K562 (cell line): ENCODE data around the gene LNPEP. TPM values are rescaled to one million over a fixed set of nuclear protein-coding genes. Genes with fewer than 3 reads are reported as not detected.

Source experiments
- ATAC-seq: fragments of 200-7000 bp; cut with Tn5 transposase; 3 replicates; pipeline ENCODE4 v1.9.1; 2020; ENCODE audit warnings: moderate library complexity
- BruUV-seq: library from RNA; stranded (reverse); fragments of 400-500 nt; replicated peaks from 2 replicates; lab custom pipeline; 2021; lab: Mats Ljungman, UMichigan
- CTCF ChIA-PET: fragments of 300-600 bp; formaldehyde crosslinking; extraction: SDS; loops from one replicate; lab custom pipeline; 2021; ENCODE audit warnings: low intra/inter-chr PET ratio; lab: Yijun Ruan, JAX
- POLR2A ChIA-PET: fragments of 300-600, 350-650 bp; sonication (Branson Sonifier 250); formaldehyde crosslinking; extraction: SDS; loops from one replicate; lab custom pipeline; 2021; ENCODE audit warnings: antibody characterized with exemption, inconsistent platforms; lab: Yijun Ruan, JAX
- DNase-seq, 4 experiments: peaks; one replicate each; pipeline versions ENCODE4 v3.0.0 to v3.0.0-alpha.2; 2011 to 2018; ENCODE audit warnings: low spot score in 3 of 4, mixed read lengths in 3 of 4; ENCODE audit errors: extremely low read depth in 1 of 4
- FAIRE-seq: peaks from 2 replicates; lab custom pipeline; 2011; peaks lifted over from hg19 to GRCh38; lab: Jason Lieb, UNC
- H2AFZ ChIP-seq: 2 replicates; pipeline ENCODE4 v1.6.0; 2011; ENCODE audit warnings: low read depth, low read length, control low read depth, inconsistent platforms
- H3K27ac ChIP-seq: fragments of 200-600 bp; 3 replicates; pipeline ENCODE4 v1.8.0; 2011; ENCODE audit warnings: low read depth, mild to moderate bottlenecking, control low read depth, inconsistent platforms, low read length, moderate library complexity, mixed read lengths; ENCODE audit errors: extremely low read depth
- H3K27me3 ChIP-seq, 2 experiments: fragments of 300-600 bp in 1 of 2; 2 replicates in 1 of 2; 3 replicates in 1 of 2; pipeline versions ENCODE4 v1.6.0 to v1.8.0; 2011; ENCODE audit warnings: inconsistent platforms in 2 of 2, low read length in 2 of 2, mild to moderate bottlenecking in 1 of 2, mixed read lengths in 1 of 2, moderate library complexity in 1 of 2; ENCODE audit not compliant: control insufficient read depth in 2 of 2, insufficient read depth in 2 of 2
- H3K36me3 ChIP-seq: fragments of 300-600 bp; 3 replicates; pipeline ENCODE4 v1.8.0; 2011; ENCODE audit warnings: mild to moderate bottlenecking, low read length, inconsistent platforms; ENCODE audit not compliant: control insufficient read depth, insufficient read depth
- H3K4me1 ChIP-seq, 2 experiments: fragments of 200-600 bp in 1 of 2; replicated peaks in 1 of 2; 2 replicates in 1 of 2; 3 replicates in 1 of 2; pipeline versions ENCODE4 v1.5.1 to v1.8.0; 2011; ENCODE audit warnings: inconsistent platforms in 2 of 2, low read length in 2 of 2, mild to moderate bottlenecking in 1 of 2, mixed read lengths in 1 of 2, moderate library complexity in 1 of 2; ENCODE audit not compliant: control insufficient read depth in 2 of 2, insufficient read depth in 2 of 2
- H3K4me2 ChIP-seq: 2 replicates; pipeline ENCODE4 v1.6.1; 2011; ENCODE audit warnings: low read length, control low read depth, inconsistent platforms, mixed read lengths; ENCODE audit not compliant: insufficient read depth
- H3K4me3 ChIP-seq: fragments of 200-600 bp; sonication (generic), shearing (Covaris generic); 2 replicates; pipeline ENCODE4 v1.5.1; 2016; ENCODE audit warnings: control low read depth, inconsistent platforms
- H3K79me2 ChIP-seq: fragments of 200-600 bp; 3 replicates; pipeline ENCODE4 v1.8.0; 2011; ENCODE audit warnings: low read length, inconsistent platforms; ENCODE audit not compliant: control insufficient read depth, insufficient read depth
- H3K9ac ChIP-seq, 2 experiments: 2 replicates each; pipeline versions ENCODE4 v1.6.0 to v1.6.1; 2011; ENCODE audit warnings: low read depth in 2 of 2, low read length in 2 of 2, control low read depth in 1 of 2, inconsistent platforms in 1 of 2, mild to moderate bottlenecking in 1 of 2, mixed read lengths in 1 of 2; ENCODE audit not compliant: insufficient read depth in 1 of 2
- H3K9me1 ChIP-seq: one replicate; pipeline ENCODE4 v1.6.0; 2011; ENCODE audit warnings: inconsistent platforms, mild to moderate bottlenecking, low read length, moderate library complexity; ENCODE audit not compliant: control insufficient read depth, insufficient read depth
- H3K9me3 ChIP-seq: replicated peaks from 2 replicates; pipeline ENCODE4 v1.5.1; 2011; ENCODE audit warnings: low read depth, low read length, inconsistent platforms; ENCODE audit not compliant: control insufficient read depth, insufficient read depth
- H4K20me1 ChIP-seq: replicated peaks from 2 replicates; pipeline ENCODE4 v1.6.1; 2011; ENCODE audit warnings: low read length, inconsistent platforms, mixed read lengths; ENCODE audit not compliant: control insufficient read depth, insufficient read depth
- BDP1 ChIP-seq: IDR thresholded peaks from 3 replicates; pipeline ENCODE4 v1.6.1; 2011; ENCODE audit not compliant: insufficient read length, insufficient read depth
- C11orf30 ChIP-seq: fragments of 450-650 bp; IDR thresholded peaks from 2 replicates; pipeline ENCODE4 v1.6.1; 2016; ENCODE audit warnings: low read depth, mild to moderate bottlenecking
- CBX1 ChIP-seq: sonication (generic); IDR thresholded peaks from 2 replicates; pipeline ENCODE4 v1.6.1; 2016; ENCODE audit warnings: antibody characterized with exemption, low read depth, mild to moderate bottlenecking
- DDX20 ChIP-seq: fragments of 450-650 bp; IDR thresholded peaks from 2 replicates; pipeline ENCODE4 v1.6.1; 2016; ENCODE audit warnings: missing genetic modification characterization, low read depth, mild to moderate bottlenecking, missing compliant biosample characterization, moderate library complexity
- HNRNPK ChIP-seq: fragments of 200-400 bp; formaldehyde crosslinking; IDR thresholded peaks from one replicate; pipeline ENCODE4 v1.6.1; 2018; ENCODE audit warnings: mild to moderate bottlenecking, low read depth, low read length; ENCODE audit not compliant: poor library complexity, severe bottlenecking
- MAFF ChIP-seq: IDR thresholded peaks from 2 replicates; pipeline ENCODE4 v1.6.1; 2012; ENCODE audit warnings: low read length, improper control_type of control experiment
- MAFK ChIP-seq: IDR thresholded peaks from 2 replicates; pipeline ENCODE4 v1.6.1; 2011; ENCODE audit warnings: low read length, improper control_type of control experiment
- PPARD ChIP-seq: fragments of 250-450 bp; sonication (Bioruptor Pico); IDR thresholded peaks from 2 replicates; pipeline ENCODE4 v1.8.0; 2022; ENCODE audit warnings: inconsistent platforms, mild to moderate bottlenecking, moderate library complexity
- PREB ChIP-seq: sonication (generic); formaldehyde crosslinking; IDR thresholded peaks from 2 replicates; pipeline ENCODE4 v1.8.1; 2023; ENCODE audit warnings: mild to moderate bottlenecking, missing genetic modification reagents
- PURB ChIP-seq: sonication (generic); formaldehyde crosslinking; IDR thresholded peaks from 2 replicates; pipeline ENCODE4 v1.9.0; 2021; ENCODE audit warnings: low read depth, mild to moderate bottlenecking, missing genetic modification reagents
- RBM15 ChIP-seq: fragments of 200-400 bp; formaldehyde crosslinking; IDR thresholded peaks from 2 replicates; pipeline ENCODE4 v1.6.1; 2018; ENCODE audit warnings: mild to moderate bottlenecking, low read length, moderate library complexity; ENCODE audit not compliant: insufficient read depth
- SMARCA4 ChIP-seq: fragments of 450-650 bp; IDR thresholded peaks from 2 replicates; pipeline ENCODE4 v1.6.1; 2016
- ZNF316 ChIP-seq: fragments of 450-650 bp; IDR thresholded peaks from 2 replicates; pipeline ENCODE4 v1.6.1; 2016
- WGBS: fragments of 100-300 bp; shearing (Covaris generic); methylation state at CpG from one replicate; pipeline ENCODE4 v1.1.6; 2016; ENCODE audit warnings: low coverage, mixed read lengths; ENCODE audit not compliant: insufficient coverage; ENCODE audit errors: missing lambda C conversion rate; 5-methylcytosine and 5-hydroxymethylcytosine counted together
- in situ Hi-C: fragments of 300-500 bp; cut with MboI; formaldehyde crosslinking; loops from 4 replicates; pipeline ENCODE4 v1.15.0; 2018; ENCODE audit warnings: inconsistent platforms, mixed read lengths
- intact Hi-C: fragments of 100-400 bp; cut with micrococcal nuclease; formaldehyde crosslinking; loops from 2 replicates; pipeline ENCODE4 v1.14.2; 2022
- polyA plus RNA-seq, 8 experiments: library from polyadenylated mRNA; depleted of rRNA in 4 of 8; stranded (reverse) in 5 of 8; unstranded in 3 of 8; fragments of >200 nt; fragmentation: Nextera tagmentation in 2 of 8; fragmentation: Illumina TruSeq in 1 of 8; extraction: Ambion mirVana in 2 of 8; extraction: Trizol in 1 of 8; gene quantifications; 2 replicates each; pipeline versions ENCODE4 v1.2.1 to v1.2.3, GENCODE V29; 2011 to 2014; ENCODE audit warnings: inconsistent platforms in 1 of 8, missing spikeins in 1 of 8
- total RNA-seq, 7 experiments: library from RNA; depleted of rRNA in 6 of 7; stranded (reverse); fragments of >200 nt in 6 of 7; fragmentation: Illumina TruSeq in 2 of 7; extraction: Trizol in 2 of 7; gene quantifications; 2 replicates each; pipeline versions ENCODE4 v1.2.1 to v1.2.3, GENCODE V29; 2011 to 2021; ENCODE audit warnings: low replicate concordance in 1 of 7

LNPEP gene
- total and polyA plus RNA-seq, 9 of the 15 experiments (the other 6 are each of a cell fraction or from before 2014, with no cell fraction given): 2.6 to 27.9 (median 11.2) TPM

DNA sequence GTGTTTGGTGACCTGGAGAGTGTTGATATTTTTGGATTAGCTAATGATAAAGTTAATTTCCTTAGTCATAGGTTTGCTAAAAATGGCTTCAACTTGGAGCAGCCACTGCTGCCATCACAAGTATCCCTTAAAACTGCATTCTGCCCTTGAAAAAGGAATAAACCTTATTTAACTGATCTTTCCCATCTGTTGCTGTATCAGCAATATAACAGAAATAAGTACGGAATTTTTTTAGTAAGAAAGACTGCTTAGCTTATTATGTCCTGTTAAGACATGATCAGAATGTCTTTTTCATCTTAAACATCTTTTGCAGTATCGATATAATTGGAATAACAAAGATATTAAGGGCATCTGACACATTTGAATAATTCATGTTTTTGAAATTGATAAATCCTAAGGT is 75.7 kb downstream of the LNPEP start:
- Histone ChIP-seq H3K4me2 (no peak overlapping the region), H3K9ac (no peak overlapping the region), H3K27ac (no peak overlapping the region), H3K4me3 (no peak overlapping the region), H3K36me3 (peaks cover 30% of the 10 kb centered on the region; the same call in 1 of the 3 replicates), H3K9me3 (no peaks in the 10 kb centered on the region), H3K27me3 (no peaks in the 10 kb centered on the region), H2AFZ (no peak overlapping the region), H3K4me1 (peaks cover 0 to 8% of the 10 kb centered on the region in 2 experiments; a peak in 1 of 5 replicates), H3K79me2 (no peaks in the 10 kb centered on the region), H3K9me1 (no peaks in the 10 kb centered on the region), H4K20me1 (no peaks in the 10 kb centered on the region)
- POLR2A ChIA-PET: interaction anchor here (1.4 kb wide), 1 partner anchor 9 kb away, joined by 4 read pairs; no protein-coding TSS in a partner anchor
- WGBS: 76% methylated on average over 2 of the region's 2 CpGs
- FAIRE-seq: no peak
- no TSS peak for BruUV-seq
- CTCF ChIA-PET: no interaction called here
- ATAC-seq: no peak
- no peak for DNase-seq
- in situ Hi-C loops (loop anchor here (5.0 kb wide), 1 partner anchor 141 kb away; no protein-coding TSS in a partner anchor), intact Hi-C loops (no loop called here)
- TF ChIP-seq MAFK (0 out of 2 replicates have a peak, but pooled peaks have one; percentile 7), BDP1 (no peak), C11orf30 (peak; percentile 43; the same call in 1 of the 2 replicates), ZNF316 (peak; percentile 63), MAFF (peak; percentile 22; the same call in 1 of the 2 replicates)

- intact Hi-C loops: no loop called here
- Histone ChIP-seq H2AFZ (no peak overlapping the region), H4K20me1 (no peaks in the 10 kb centered on the region), H3K79me2 (no peaks in the 10 kb centered on the region), H3K36me3 (peaks cover 59% of the 10 kb centered on the region), H3K4me1 (no peaks in the 10 kb centered on the region), H3K9me3 (no peaks in the 10 kb centered on the region), H3K9me1 (no peaks in the 10 kb centered on the region), H3K4me2 (no peak overlapping the region), H3K27me3 (no peaks in the 10 kb centered on the region), H3K27ac (no peak overlapping the region), H3K9ac (no peak overlapping the region), H3K4me3 (no peak overlapping the region)
- no TSS peak for BruUV-seq
- CTCF ChIA-PET: no interaction called here
- DNase-seq: no peak
- POLR2A ChIA-PET: no interaction called here
- no peak for ATAC-seq
- no peak for FAIRE-seq
- in situ Hi-C loops: no loop called here
- 94% methylated on average over 5 of the region's 5 CpGs for WGBS
- no peak for TF ChIP-seq HNRNPK
- TF ChIP-seq DDX20: no peak
- no peak for TF ChIP-seq CBX1
- no peak for TF ChIP-seq RBM15
- no peak for TF ChIP-seq PREB (CRISPR knock-in tag)
- TF ChIP-seq SMARCA4: no peak
- TF ChIP-seq PPARD (CRISPR knock-in tag): no peak
- no peak for TF ChIP-seq PURB (CRISPR knock-in tag)
These were observed 83.7 kb downstream of the LNPEP start for GRCh38 chr5:97019435-97020117.
